Transverse colon (tissue), 3 donors: Measurements from ENCODE around the gene LRRC26.

Experiments
- CTCF ChIP-seq, 5 experiments: fragments of 200-600 bp in 3 of 5; fragments of 450-650 bp in 2 of 5; sonication (generic) in 3 of 5; IDR thresholded peaks; 1 replicate in 2 of 5; 2 replicates in 3 of 5; pipeline ENCODE4 v1.5.1; 2016 to 2017; ENCODE audit warnings: antibody characterized with exemption in 5 of 5, inconsistent platforms in 3 of 5, mild to moderate bottlenecking in 2 of 5, moderate library complexity in 1 of 5
- EP300 ChIP-seq: sonication (generic); formaldehyde crosslinking; IDR thresholded peaks from one replicate; pipeline ENCODE4 v1.6.1; 2017; ENCODE audit warnings: antibody characterized with exemption, low read depth
- POLR2A ChIP-seq: fragments of 450-650 bp; IDR thresholded peaks from one replicate; pipeline ENCODE4 v1.6.1; 2016; ENCODE audit warnings: antibody characterized with exemption, mild to moderate bottlenecking, moderate library complexity

DNA sequence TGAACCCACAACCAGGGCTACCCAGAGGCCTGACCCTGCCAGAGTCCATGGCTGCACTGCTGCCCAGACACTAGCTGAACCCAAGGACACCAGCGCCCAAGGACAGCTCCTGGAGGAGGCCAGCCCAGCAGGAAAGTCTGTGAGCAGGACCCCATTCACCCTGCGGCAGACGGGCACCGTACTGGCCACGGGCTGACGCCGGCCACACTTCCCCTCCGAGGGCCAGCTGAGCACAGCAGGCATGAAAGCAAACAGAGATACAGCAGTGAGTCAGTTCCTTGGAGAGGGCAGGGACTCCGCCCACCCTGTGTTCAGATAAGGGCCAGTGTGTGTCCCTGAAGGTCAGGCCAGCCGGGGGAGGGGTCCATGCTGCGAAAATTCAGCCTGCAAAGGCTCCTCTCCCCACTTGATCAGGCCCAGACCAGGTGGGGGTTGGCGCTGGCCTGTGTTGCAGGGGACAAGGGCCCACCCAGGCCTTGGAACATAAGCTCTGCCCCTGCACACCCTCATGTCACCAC, 49.0 kb upstream of the LRRC26 start:
- TF ChIP-seq CTCF (IDR thresholded peaks at IDR 0.05) (no peak), EP300 (no peak), POLR2A (peak; percentile 64)
